GM12875 (cell line): Measurements from ENCODE around the gene HPS4.

Experiments used
- H3K4me3 ChIP-seq: one replicate; pipeline ENCODE4 v1.5.1; 2011; ENCODE audit warnings: low read depth, low read length, control low read depth
- CTCF ChIP-seq: IDR thresholded peaks from 2 replicates; pipeline ENCODE4 v1.5.1; 2011; ENCODE audit warnings: low read depth, mild to moderate bottlenecking, control low read depth, inconsistent platforms, low read length, moderate library complexity, borderline replicate concordance; ENCODE audit not compliant: insufficient read depth

HPS4 gene

DNA sequence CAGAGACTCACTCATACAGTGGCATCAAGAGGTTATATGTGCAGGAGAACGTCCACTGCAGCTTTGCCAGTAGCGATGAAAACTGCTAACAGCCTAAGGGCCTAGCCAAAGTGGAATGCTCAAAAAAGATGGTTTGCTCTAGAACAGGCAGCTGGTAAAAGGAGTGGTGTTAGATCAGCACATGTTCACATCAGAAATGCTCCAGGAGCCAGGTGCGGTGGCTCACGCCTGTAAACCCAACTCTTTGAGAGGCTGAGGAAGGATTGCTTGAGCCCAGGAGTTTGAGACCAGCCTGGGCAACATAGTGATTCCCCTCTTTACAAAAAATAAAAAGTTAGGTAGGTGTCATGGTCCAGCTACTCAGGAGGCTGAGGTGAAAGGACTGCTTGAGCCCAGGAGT lies 39.0 kb upstream of the HPS4 start:
- TF ChIP-seq CTCF = no peak
- H3K4me3 ChIP-seq = no peak overlapping the region

DNA sequence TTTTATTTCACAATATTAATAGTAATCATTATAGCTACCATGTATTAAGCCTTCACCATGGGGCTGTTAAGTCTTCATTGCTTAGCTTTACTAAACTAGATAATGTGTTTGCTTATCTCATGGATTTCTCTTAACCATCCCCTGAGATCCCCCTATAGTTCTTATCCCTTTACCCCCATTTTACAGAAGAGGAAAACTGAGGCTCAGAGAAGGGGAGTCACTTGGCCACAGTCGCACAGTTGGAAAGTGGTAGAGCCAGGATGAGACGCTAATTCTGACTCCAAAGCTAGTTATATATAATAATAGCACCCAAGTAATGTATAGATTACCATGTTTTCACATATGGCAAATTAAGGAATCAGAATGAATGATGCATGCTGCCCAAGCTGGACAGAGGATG lies 38.4 kb upstream of the HPS4 start:
- H3K4me3 ChIP-seq = no peak overlapping the region
- no peak for TF ChIP-seq CTCF

- no peak for TF ChIP-seq CTCF
These were observed 33.8 kb upstream of the HPS4 start for GRCh38 chr22:26517429-26517828.

DNA sequence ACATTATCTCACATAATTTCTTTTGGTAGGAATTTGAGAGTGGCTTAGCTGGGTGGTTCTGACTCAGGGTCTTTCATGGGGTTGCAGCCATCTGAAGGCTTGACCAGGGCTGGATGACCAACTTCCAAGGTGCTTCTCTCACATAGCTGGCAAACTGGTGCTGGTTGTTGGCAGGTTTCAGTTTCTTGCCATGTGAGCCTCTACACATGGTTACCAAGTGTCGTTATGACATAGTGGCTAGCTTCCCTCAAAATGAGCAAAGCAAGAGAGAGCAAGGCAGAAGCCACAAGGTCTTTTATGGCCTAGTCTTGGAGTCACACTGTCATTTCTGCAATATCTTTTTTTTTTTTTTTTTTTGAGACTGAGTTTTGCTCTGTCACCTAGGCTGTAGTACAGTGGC lies 32.9 kb upstream of the HPS4 start:
- TF ChIP-seq CTCF = no peak
- no peak overlapping the region for H3K4me3 ChIP-seq

More at GRCh38 chr22:26517429-26517828, 33.8 kb upstream of the HPS4 start:
- no peak overlapping the region for H3K4me3 ChIP-seq

GRCh38 chr22:26515931-26516330 lies 32.3 kb upstream of the HPS4 start:
- no peak for TF ChIP-seq CTCF
- no peak overlapping the region for H3K4me3 ChIP-seq

- no peak for TF ChIP-seq CTCF
- no peak overlapping the region for H3K4me3 ChIP-seq
These were observed 31.0 kb upstream of the HPS4 start for GRCh38 chr22:26514419-26515161.

- TF ChIP-seq CTCF = no peak
- H3K4me3 ChIP-seq = no peak overlapping the region
These were observed 30.3 kb upstream of the HPS4 start for GRCh38 chr22:26513838-26514237.
